MM.1S (cell line): ENCODE results near the gene CNOT2.

Source experiments
- CTCF ChIP-seq: fragments of 300-600 bp; sonication (generic); IDR thresholded peaks from 2 replicates; pipeline ENCODE4 v1.5.1; 2016; ENCODE audit warnings: antibody characterized with exemption, low read length, mixed read lengths
- EZH2phosphoT487 ChIP-seq: fragments of 300-600 bp; sonication (generic); IDR thresholded peaks from 2 replicates; pipeline ENCODE4 v1.6.1; 2018; ENCODE audit warnings: antibody characterized with exemption, low read length

- TF ChIP-seq CTCF (no peak), EZH2phosphoT487 (no peak)
Observed at GRCh38 chr12:70353780-70354660, 110.8 kb downstream of the CNOT2 start.
